Measurements from ENCODE around the gene PGLYRP3. TPM values are rescaled to one million over a fixed set of nuclear protein-coding genes. Genes with fewer than 3 reads are reported as not detected.

PGLYRP3 gene
- total RNA-seq, 1 experiment from 2014 or later = not detected

DNA sequence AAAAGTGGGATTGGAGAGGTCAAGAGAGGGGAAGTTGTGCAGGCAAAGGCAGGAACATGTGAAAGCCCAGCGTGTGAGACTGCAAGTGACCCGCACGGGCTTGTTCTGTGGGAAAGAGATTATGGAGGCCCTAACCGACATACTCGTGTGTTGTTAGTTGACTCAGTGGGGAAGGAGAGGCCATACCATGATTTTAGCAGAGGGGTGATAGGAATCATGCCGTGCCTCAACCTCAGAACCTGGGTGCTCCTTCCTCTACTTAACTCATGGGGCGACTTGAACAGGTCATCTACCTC, 19.3 kb downstream of the PGLYRP3 start:
- ChIA-PET CTCF (no interaction called here), POLR2A (ENCODE audit: unreplicated experiment) (no interaction called here)
- Histone ChIP-seq H3K4me2 (ENCODE audit: low read length) (no peak overlapping the region), H3K27ac (ENCODE audit: low read length) (no peak overlapping the region), H3K36me3 (ENCODE audit: low read depth, low read length) (no peaks in the 10 kb centered on the region), H3F3A (ENCODE audit: low read length, unreplicated experiment) (no peaks in the 10 kb centered on the region), H4K20me1 (ENCODE audit: low read length) (no peaks in the 10 kb centered on the region), H3K27me3 (ENCODE audit: low read length) (peaks cover 83% of the 10 kb centered on the region), H3K9me3 (ENCODE audit: low read length) (no peaks in the 10 kb centered on the region), H3K9ac (ENCODE audit: low read length) (no peak overlapping the region), H3K4me3 (ENCODE audit: low read length) (no peak overlapping the region), H3K79me2 (ENCODE audit: low read length) (no peaks in the 10 kb centered on the region), H3K9me2 (replicated peaks; ENCODE audit: low read length) (no peaks in the 10 kb centered on the region), H2AFZ (ENCODE audit: low read length) (no peak overlapping the region), H3K4me1 (ENCODE audit: insufficient read depth, low read length) (no peaks in the 10 kb centered on the region)
- no peak for ATAC-seq
- TF ChIP-seq, protein P1, sequence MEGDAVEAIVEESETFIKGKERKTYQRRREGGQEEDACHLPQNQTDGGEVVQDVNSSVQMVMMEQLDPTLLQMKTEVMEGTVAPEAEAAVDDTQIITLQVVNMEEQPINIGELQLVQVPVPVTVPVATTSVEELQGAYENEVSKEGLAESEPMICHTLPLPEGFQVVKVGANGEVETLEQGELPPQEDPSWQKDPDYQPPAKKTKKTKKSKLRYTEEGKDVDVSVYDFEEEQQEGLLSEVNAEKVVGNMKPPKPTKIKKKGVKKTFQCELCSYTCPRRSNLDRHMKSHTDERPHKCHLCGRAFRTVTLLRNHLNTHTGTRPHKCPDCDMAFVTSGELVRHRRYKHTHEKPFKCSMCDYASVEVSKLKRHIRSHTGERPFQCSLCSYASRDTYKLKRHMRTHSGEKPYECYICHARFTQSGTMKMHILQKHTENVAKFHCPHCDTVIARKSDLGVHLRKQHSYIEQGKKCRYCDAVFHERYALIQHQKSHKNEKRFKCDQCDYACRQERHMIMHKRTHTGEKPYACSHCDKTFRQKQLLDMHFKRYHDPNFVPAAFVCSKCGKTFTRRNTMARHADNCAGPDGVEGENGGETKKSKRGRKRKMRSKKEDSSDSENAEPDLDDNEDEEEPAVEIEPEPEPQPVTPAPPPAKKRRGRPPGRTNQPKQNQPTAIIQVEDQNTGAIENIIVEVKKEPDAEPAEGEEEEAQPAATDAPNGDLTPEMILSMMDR (conservative IDR thresholded peaks at IDR 0.05; ENCODE audit: low read depth, low read length) = no peak
- TF ChIP-seq EZH2 (IDR thresholded peaks at IDR 0.05; ENCODE audit: low read length, unreplicated experiment) (no peak), EZH2phosphoT487 (IDR thresholded peaks at IDR 0.05; ENCODE audit: borderline replicate concordance, low read length) (no peak)
- no peak for DNase-seq
- no TSS peak for BruUV-seq (replicated peaks)
- intact Hi-C loops (cut with micrococcal nuclease) = no loop called here

DNA sequence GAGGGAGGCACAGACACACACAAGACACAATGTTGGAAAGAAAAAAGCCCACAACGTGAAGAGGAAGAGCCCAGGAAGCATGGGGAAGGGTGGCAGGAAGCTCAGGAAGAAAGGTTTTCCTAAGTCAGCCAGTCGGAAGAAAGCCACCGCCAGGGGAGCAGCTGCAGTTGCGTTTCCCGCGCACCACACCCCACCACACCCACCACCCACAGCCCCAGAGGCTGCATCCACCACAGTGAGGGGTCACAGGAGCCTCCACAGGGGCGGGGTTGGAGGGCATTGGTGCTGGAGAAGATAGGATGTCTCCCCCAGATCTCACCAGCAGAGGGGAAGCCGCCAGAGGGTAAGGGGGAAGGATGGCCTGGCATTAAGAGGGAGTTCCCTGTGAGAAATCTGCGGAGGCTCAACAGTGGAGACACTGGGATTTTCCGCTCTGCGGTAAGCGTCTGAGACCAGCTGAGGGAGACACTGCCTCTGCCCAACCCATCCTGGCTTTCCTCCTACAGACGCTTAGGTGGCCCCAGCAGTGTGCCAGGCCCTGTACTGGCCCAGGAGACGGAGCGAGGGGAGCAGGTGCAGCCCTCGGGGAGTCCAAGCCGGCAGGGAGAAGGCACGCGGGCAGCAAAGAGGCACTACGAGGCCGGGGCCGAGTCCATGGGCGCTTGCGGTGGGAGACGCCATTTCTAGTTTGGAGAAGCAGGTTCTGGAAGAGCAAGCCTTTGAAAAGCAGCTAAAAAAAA, 19.8 kb downstream of the PGLYRP3 start:
- DNase-seq (no peak), ATAC-seq (no peak)
- no peak overlapping the region for H3K4me2 ChIP-seq (ENCODE audit: low read length)
- H3K4me1 ChIP-seq (ENCODE audit: insufficient read depth, low read length) = no peaks in the 10 kb centered on the region
- H3K9me3 ChIP-seq (ENCODE audit: low read length) = no peaks in the 10 kb centered on the region
- H3K4me3 ChIP-seq (ENCODE audit: low read length) = no peak overlapping the region
- ChIA-PET POLR2A (ENCODE audit: unreplicated experiment) (no interaction called here), CTCF (no interaction called here)
- H3K79me2 ChIP-seq (ENCODE audit: low read length) = no peaks in the 10 kb centered on the region
- H2AFZ ChIP-seq (ENCODE audit: low read length) = no peak overlapping the region
- no peaks in the 10 kb centered on the region for H3K9me2 ChIP-seq (replicated peaks; ENCODE audit: low read length)
- no TSS peak for BruUV-seq (replicated peaks)
- H3K9ac ChIP-seq (ENCODE audit: low read length) = no peak overlapping the region
- no peak overlapping the region for H3K27ac ChIP-seq (ENCODE audit: low read length)
- no peaks in the 10 kb centered on the region for H4K20me1 ChIP-seq (ENCODE audit: low read length)
- H3K36me3 ChIP-seq (ENCODE audit: low read depth, low read length) = no peaks in the 10 kb centered on the region
- intact Hi-C loops (cut with micrococcal nuclease) = no loop called here
- no peaks in the 10 kb centered on the region for H3F3A ChIP-seq (ENCODE audit: low read length, unreplicated experiment)
- TF ChIP-seq EZH2phosphoT487 (IDR thresholded peaks at IDR 0.05; ENCODE audit: borderline replicate concordance, low read length) (no peak), EZH2 (IDR thresholded peaks at IDR 0.05; ENCODE audit: low read length, unreplicated experiment) (no peak)
- TF ChIP-seq, protein P1 (conservative IDR thresholded peaks at IDR 0.05; ENCODE audit: low read depth, low read length) = no peak
- peaks cover 80% of the 10 kb centered on the region for H3K27me3 ChIP-seq (ENCODE audit: low read length)

DNA sequence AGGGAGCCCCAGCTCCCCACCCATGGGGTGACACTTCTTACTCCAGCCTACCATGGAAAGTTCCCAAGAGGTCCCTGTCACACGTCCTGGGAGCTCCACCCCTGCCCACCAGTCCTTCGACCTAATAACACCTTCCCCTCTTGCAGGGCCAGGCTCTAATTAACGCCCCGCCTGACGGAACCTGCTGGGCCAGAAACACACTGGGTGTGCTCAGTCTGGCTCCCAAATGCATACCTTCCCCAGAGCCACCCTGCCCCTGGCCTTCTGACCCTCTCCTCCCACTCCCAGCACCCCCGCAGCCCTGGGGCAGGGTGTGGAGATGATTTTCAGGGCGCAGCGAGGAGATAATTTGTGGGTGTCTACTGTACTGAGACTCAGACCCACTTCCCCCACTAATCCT, 20.6 kb downstream of the PGLYRP3 start:
- intact Hi-C loops (cut with micrococcal nuclease) = no loop called here
- no peaks in the 10 kb centered on the region for H3K9me2 ChIP-seq (replicated peaks; ENCODE audit: low read length)
- no peak for TF ChIP-seq EZH2phosphoT487 (IDR thresholded peaks at IDR 0.05; ENCODE audit: borderline replicate concordance, low read length)
- TF ChIP-seq, protein P1 (conservative IDR thresholded peaks at IDR 0.05; ENCODE audit: low read depth, low read length) = no peak
- no peak for TF ChIP-seq EZH2 (IDR thresholded peaks at IDR 0.05; ENCODE audit: low read length, unreplicated experiment)
- BruUV-seq (replicated peaks) = no TSS peak
- H3K27me3 ChIP-seq (ENCODE audit: low read length) = peaks cover 75% of the 10 kb centered on the region
- ChIA-PET POLR2A (ENCODE audit: unreplicated experiment) (no interaction called here), CTCF (no interaction called here)
- no peaks in the 10 kb centered on the region for H3F3A ChIP-seq (ENCODE audit: low read length, unreplicated experiment)
- no peaks in the 10 kb centered on the region for H3K4me1 ChIP-seq (ENCODE audit: insufficient read depth, low read length)
- H3K79me2 ChIP-seq (ENCODE audit: low read length) = no peaks in the 10 kb centered on the region
- H3K36me3 ChIP-seq (ENCODE audit: low read depth, low read length) = no peaks in the 10 kb centered on the region
- no peaks in the 10 kb centered on the region for H3K9me3 ChIP-seq (ENCODE audit: low read length)
- H3K9ac ChIP-seq (ENCODE audit: low read length) = no peak overlapping the region
- H3K4me2 ChIP-seq (ENCODE audit: low read length) = no peak overlapping the region
- DNase-seq = no peak
- no peak for ATAC-seq
- no peak overlapping the region for H3K27ac ChIP-seq (ENCODE audit: low read length)
- H4K20me1 ChIP-seq (ENCODE audit: low read length) = no peaks in the 10 kb centered on the region
- H3K4me3 ChIP-seq (ENCODE audit: low read length) = no peak overlapping the region
- no peak overlapping the region for H2AFZ ChIP-seq (ENCODE audit: low read length)

Measured in PC-3 (cell line).